WI38 (cell line): ENCODE results near the gene FAM124A.

ENCODE experiments used
- H3K4me3 ChIP-seq: 2 replicates; pipeline ENCODE4 v1.5.1; 2011; ENCODE audit warnings: low read depth, mild to moderate bottlenecking, control low read depth, low read length
- TF ChIP-seq, protein P1 (sequence below): IDR thresholded peaks from 2 replicates; pipeline ENCODE4 v1.5.1; 2012; ENCODE audit warnings: low read depth, mild to moderate bottlenecking, control low read depth, low read length

Gene FAM124A

DNA sequence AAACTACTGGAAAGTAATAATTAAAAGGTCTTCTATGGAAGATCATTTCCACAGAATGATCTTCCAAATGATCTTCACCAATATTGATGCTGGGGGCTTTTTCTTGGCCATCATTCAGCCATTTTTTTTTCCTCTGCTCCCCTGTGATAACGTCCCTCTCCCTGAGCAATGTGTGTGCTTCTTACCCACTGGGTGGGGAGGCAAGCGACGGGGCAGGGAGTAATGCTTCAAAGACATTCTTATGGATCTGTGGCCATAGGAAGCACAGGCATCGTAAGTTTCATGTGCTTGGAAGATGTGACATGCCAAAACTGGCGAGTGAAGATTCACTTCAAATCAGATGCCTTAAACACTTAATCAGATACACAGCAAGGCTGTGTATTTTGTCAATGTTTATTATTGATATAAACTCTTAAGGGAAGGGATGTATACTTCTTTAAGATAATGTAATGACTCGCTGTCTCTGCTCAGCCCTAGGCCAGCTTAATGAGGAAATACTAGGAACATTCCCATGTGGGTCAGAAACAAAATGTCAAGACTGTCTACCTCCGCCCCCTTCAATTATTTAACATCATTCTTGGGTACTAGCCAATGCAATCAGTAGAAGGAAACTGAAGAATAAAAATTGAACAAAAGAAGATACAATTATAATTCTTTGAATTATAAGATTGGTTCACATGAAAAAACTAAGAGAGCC is 83.2 kb downstream of the FAM124A start:
- TF ChIP-seq, protein P1, sequence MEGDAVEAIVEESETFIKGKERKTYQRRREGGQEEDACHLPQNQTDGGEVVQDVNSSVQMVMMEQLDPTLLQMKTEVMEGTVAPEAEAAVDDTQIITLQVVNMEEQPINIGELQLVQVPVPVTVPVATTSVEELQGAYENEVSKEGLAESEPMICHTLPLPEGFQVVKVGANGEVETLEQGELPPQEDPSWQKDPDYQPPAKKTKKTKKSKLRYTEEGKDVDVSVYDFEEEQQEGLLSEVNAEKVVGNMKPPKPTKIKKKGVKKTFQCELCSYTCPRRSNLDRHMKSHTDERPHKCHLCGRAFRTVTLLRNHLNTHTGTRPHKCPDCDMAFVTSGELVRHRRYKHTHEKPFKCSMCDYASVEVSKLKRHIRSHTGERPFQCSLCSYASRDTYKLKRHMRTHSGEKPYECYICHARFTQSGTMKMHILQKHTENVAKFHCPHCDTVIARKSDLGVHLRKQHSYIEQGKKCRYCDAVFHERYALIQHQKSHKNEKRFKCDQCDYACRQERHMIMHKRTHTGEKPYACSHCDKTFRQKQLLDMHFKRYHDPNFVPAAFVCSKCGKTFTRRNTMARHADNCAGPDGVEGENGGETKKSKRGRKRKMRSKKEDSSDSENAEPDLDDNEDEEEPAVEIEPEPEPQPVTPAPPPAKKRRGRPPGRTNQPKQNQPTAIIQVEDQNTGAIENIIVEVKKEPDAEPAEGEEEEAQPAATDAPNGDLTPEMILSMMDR: no peak

DNA sequence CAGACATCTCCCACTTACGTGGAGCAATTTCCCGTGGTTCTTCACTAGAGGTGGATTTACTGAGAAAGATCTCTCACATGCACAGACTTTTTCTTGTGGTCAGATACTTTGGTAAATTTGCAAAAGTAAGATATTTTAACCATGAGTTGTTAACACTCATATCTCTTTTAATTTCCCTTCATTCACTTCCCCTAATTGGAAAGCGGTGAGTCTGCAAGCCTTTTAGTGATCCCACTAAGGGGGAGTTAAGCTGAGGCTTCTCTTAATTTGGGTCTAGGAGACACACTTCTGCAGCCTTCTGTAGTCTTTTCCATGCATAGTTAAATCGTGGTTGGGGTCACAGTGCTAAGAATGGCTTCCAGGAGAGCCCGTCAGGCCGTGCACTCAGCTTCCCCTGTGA is 86.6 kb downstream of the FAM124A start:
- TF ChIP-seq, protein P1: no peak

More for the DNA sequence above, 83.2 kb downstream of the FAM124A start:
- H3K4me3 ChIP-seq: no peak overlapping the region

DNA sequence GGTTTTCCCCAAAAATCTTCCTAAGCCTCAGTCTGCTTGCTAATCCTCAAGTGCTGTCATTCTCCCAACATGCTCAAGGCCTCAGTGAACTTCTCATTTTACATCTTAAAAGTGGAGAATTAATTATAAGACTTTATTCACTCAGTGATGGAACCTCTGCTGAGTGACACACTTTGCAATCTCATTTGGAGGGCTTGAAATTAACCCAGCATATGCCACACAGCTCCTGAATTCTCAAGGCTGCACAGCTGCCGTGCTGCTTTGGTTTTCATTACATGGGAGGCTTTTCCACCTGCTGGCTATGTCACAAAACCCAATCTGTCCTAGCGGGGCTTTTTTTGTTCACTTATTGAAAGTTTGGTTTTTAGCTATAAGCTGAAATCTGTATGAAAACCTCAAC is 89.0 kb downstream of the FAM124A start:
- TF ChIP-seq, protein P1: no peak
- no peak overlapping the region for H3K4me3 ChIP-seq

More for the DNA sequence above, 86.6 kb downstream of the FAM124A start:
- no peak overlapping the region for H3K4me3 ChIP-seq

DNA sequence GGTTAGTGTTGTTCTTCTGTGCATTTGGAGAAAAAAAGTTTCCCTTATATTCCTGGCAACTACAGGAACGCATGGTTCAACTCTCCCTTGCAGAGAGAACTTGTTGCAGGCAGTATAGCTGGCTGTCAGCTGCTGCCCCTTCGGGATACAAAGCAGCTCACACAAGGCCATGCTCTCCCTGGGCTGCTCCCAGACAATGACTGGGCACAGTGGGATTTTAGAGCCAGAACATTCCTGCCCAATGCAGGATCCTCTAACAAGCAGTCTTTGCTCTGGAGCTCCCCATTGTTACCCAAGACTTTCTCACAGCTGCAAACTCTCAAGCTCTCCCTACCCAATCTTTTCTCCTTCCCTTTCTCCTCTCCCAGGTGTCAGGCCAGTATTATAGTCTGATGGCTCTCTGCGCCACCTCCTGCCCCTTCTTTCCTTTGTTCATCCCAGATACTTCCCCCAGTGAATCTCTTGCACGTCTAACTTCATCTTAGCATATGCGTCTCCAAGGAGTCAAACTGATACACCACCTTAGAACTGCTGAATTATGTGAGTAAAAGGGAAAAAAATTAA is 89.8 kb downstream of the FAM124A start:
- no peak overlapping the region for H3K4me3 ChIP-seq
- TF ChIP-seq, protein P1: no peak

DNA sequence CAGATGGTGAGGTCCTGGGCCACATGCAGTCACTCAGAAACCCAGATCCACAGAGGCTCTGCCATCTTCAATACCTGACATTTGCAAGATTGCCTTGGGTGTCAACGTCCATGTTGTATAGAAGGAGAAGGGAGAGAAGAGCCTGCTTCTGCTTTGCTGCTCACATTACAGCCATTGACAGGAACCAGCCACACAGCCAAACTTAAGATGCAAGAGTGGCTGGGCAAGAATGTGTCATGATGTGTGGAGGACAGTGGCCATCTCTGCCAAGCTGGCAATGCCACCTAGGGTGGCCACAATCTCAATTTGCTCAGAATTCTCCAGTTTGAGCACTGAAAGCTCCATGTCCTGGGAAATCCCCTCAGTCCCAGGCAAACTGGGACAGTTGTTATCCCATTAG is 91.4 kb downstream of the FAM124A start:
- no peak overlapping the region for H3K4me3 ChIP-seq

DNA sequence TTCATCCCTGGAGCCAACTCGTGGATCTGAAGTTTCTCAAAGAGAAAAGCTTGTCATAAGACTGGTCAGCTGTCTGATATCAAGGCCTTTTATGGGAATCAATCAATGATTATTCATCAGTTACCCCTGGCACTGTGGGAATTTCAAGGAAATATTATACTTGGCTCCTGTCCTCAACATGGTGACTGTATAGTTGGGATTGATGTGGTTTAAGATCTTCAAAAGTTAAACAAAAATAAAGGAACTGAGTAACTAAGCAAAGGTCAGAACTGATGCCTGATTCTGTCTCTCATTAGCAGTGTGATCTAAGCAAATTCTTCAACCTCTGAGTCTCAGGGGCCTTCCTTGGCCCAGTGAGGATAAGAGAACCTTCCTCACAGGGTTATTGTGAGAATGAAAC is 95.1 kb downstream of the FAM124A start:
- no peak overlapping the region for H3K4me3 ChIP-seq
- TF ChIP-seq, protein P1: no peak

More for the DNA sequence above, 91.4 kb downstream of the FAM124A start:
- TF ChIP-seq, protein P1: no peak

DNA sequence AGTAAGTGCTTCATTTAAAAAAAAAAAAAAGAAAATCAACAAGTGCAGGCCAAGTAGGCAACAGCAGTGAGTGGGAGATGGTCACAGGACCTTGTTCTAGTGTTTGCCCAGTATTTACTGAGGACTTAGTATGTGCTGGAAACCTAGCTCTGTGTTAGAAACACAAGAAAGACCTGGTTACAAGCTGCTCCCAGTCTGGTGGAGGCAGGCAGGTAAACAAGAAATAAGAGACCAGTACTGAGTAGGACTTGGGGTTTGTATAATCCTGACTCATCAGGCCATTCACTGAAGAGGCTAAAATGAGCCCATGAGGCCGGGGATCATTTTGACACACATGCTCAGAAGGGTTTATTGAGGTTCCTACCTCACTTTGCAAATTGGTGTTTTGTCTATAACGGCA is 95.8 kb downstream of the FAM124A start:
- TF ChIP-seq, protein P1: no peak

More for the DNA sequence above, 95.8 kb downstream of the FAM124A start:
- H3K4me3 ChIP-seq: no peak overlapping the region
